HG03060 (cell line): Measurements from ENCODE around the gene CACNA1F.

Experiments
- ATAC-seq: cut with Tn5 transposase; IDR thresholded peaks from one replicate; pipeline ENCODE4 v1.9.1; 2021; ENCODE audit warnings: low read depth, moderate number of reproducible peaks; ENCODE audit not compliant: unreplicated experiment

Gene CACNA1F

DNA sequence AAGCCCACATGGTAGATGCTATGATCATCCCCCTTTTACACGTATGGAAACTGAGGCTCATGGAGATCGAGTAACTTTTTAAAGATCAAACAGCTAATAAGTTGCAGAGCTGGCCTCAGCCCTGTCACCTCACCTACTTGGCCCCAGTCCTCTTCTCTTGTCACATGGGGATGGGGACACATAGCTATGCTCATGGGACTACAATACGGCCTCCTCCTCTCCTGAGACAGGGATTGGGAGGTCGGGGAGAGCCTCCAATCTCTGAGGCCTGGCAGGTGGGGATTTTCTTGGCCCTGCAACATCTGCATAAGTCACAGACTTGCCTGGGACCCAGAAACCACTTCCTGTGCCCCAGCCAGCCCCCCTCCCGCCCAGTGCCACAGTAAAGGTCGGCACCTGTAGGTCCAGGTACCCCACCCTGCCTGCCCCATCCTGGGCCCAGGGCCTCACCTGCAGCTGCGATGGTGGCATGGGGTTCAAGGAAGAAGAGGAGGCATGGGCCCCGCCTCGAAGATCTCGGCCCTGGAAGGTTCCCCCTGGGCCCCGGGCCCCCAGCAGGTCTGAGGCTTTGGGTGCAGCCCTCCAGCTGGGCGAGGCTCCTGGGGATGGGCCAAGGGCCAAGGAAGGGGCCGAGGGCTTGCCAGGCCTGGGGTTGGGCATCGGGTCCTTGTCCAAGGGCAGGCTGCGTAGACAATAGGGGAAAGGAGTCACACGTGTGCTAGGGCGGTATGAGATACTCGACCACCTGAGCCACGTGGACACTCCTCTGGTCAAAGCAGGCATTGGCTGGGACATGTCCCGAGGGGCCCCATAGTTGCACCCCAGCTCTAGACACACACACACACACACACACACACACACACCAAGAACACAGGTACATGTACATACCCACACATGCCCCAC, 25.0 kb upstream of the CACNA1F start:
- no peak for ATAC-seq

DNA sequence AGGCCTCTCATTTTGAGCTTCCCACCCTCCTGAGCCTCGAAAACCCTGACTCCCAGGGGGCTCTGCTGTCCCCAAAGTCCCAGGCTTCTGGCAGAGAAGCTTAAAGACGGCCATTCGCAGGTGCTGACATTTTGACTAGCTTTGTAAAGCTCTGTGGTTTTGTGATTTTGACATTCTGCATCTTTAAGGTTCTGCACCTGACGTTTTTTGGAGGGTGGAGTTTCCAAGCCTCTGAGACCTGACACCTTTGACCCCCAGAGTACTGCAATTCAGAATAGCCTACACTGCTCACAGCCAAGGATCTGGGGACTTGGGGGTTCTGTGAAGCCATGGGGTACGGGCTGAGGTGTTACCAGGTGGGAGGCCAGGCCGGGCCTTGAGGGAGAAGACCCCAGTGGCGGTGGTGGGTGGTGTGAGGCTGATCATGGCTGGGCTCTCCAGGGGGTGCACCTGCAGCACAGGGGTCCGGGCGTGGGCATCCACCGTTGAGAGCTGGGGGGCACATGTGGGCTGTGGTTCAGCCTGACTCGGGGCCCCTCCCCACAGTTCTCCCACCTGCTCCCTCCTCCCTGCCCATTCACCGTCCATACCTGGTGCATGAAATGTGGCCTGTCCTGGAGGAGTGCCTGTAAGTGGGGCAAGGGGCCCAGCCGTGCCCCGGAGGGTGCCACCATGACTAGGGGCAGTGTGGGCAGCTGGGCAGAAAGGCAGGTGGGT, 24.1 kb upstream of the CACNA1F start:
- ATAC-seq: no peak

- no peak for ATAC-seq
These were observed 23.3 kb upstream of the CACNA1F start for GRCh38 chrX:49256268-49256995.

GRCh38 chrX:49254639-49255038, 21.5 kb upstream of the CACNA1F start:
- ATAC-seq: no peak

- no peak for ATAC-seq
These were observed 18.2 kb upstream of the CACNA1F start for GRCh38 chrX:49251325-49251724.

DNA sequence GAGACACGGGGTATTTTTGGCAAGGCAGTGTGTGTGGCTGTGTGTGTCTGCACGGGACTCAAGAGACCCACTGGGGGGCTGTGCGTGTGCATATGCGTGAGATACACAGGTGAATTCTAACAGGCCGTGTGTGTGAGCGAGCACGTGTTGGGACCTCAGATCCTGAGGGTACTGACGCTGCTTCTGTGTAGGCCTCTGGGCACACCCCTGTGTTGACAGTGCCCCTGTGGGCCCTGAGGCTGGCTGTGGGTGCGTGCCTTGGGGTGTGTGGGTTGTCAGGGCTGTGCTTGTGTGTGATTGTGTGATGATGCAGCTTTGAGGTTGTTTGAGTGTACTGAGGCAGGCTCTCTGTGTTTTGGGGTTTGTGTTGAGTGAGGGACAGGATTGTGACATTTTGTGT, 17.4 kb upstream of the CACNA1F start:
- no peak for ATAC-seq

- ATAC-seq: no peak
These were observed 16.9 kb upstream of the CACNA1F start for GRCh38 chrX:49250066-49250465.

GRCh38 chrX:49249616-49250015, 16.5 kb upstream of the CACNA1F start:
- no peak for ATAC-seq

DNA sequence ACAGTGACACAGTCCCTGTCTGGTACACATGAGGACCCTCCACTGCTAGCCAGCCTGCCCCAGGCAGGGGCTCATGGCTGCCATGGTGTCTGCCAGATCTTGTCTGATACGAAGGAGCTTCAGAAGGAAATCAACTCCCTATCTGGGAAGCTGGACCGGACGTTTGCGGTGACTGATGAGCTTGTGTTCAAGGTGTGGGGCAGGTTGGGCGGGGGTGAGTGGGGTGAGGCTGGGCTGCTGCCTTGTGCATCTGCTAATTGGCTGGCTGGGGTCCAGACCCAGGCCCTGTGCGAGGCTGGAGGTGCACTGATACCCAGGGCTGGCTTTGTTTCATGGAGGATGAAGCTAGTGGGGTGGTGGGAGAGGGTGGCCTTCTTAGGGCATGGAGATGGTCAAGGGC, 15.9 kb upstream of the CACNA1F start:
- no peak for ATAC-seq

DNA sequence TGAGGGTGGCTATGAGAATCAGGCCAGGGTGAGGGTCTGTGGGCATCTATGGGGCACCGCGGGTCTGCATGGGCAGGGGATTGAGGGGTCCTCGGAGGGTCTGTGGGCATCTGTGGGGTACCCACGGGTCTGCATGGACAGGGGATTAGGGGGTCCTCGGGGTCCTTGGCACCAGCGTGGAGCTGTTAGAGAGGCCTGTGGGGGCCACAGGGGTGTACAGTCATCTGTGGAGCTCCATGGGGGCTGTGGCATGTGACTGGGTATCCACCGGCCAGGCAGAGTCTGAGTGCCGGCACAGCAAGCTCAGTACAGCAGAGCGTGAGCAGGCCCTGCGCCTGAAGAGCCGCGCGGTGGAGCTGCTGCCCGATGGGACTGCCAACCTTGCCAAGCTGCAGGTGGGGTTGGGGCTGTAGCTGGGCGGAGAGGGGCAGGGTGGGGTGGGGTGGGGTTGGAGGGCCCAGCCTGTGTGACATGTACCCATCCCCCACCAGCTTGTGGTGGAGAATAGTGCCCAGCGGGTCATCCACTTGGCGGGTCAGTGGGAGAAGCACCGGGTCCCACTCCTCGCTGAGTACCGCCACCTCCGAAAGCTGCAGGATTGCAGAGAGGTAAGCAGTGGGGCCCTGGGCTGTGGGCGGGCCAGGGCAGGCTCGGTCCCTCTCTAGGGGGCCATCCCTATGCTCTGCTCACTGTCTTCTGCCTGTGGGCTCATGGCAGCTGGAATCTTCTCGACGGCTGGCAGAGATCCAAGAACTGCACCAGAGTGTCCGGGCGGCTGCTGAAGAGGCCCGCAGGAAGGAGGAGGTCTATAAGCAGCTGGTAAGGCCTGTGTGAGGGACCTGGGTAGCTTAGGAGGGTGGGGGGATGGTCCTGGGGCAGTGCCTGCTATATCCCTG, 15.0 kb upstream of the CACNA1F start:
- no peak for ATAC-seq

DNA sequence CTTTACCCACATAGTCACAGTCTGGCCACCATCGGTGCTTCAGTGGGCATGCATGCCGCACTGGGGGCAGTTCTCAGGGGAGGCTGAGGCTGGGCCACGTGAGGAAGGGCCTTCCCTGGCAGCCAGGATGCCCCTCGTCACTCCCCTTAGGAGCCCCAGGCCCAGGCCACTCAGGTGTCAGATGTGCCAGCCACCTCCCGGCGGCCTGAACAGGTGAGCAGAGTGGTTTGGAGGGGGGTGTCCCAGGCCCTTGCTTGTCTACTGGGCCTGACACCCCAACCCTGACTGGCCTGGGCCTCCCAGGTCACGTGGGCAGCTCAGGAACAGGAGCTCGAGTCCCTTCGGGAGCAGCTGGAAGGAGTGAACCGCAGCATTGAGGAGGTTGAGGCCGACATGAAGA, 14.2 kb upstream of the CACNA1F start:
- ATAC-seq: no peak

- no peak for ATAC-seq
These were observed 13.4 kb upstream of the CACNA1F start for GRCh38 chrX:49246541-49246940.

DNA sequence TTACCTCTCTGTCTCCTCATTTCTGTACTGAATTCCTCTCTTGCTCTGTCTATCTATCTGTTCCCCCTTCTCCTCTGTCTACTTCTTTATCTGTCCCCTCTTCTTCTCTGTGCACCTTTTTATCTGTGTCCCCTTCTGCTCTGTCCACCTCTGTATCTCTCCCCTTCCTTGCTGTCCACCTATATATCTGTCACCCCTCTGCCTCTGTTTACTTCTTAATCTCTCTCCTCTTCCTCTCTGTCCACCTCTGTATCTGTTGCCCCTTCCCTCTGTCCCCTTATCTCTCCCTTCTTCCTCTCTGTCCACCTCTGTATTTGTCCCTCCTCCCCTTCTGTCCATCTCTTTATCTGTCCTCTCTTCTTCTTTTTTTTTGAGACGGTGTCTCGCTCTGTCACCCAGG, 11.1 kb upstream of the CACNA1F start:
- ATAC-seq: no peak

GRCh38 chrX:49243166-49243565, 10.0 kb upstream of the CACNA1F start:
- no peak for ATAC-seq

DNA sequence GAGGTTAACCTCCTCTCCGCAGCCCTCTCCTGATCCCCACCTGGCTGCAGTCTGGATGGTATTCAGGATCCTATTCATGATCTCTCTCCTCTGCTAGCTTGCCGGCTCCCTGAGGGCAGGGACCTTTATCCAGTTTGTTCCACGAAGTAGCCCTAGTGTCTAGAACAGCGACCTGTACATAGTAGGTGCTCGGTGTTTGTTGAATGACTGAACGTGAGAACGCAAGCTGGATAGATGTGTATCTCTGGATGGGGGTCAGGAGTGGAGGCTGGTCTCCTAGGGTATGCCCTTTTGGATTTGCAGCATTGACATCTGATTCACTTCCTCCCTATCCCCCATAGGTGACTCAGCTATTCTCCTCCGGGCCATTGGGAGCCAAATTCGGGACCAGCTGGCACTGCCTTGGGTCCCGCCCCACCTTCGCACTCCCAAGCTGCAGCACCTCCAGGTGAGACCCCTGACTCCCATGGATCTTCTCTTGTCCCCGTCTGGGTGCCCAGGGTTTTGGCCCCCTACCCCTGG, 9.5 kb upstream of the CACNA1F start:
- no peak for ATAC-seq

DNA sequence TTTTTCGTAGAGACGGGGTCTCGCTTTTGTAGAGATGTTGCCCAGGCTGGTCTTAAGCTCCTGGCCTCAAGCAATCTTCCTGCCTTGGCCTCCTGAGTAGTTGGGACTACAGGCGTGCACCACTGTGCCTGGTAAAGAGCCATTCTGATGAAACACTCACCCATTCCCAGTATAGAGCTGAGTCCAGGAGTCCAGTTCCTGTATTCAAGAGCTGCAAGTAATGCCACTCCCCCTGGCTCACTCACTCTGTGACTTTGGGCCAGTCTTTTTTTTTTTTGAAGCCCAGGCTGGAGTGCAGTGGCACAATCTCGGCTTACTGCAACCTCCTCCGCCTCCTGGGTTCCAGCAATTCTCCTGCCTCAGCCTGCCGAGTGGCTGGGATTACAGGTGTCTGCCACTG, 5.6 kb upstream of the CACNA1F start:
- no peak for ATAC-seq

- no peak for ATAC-seq
These were observed 3.9 kb upstream of the CACNA1F start for GRCh38 chrX:49237060-49237459.

DNA sequence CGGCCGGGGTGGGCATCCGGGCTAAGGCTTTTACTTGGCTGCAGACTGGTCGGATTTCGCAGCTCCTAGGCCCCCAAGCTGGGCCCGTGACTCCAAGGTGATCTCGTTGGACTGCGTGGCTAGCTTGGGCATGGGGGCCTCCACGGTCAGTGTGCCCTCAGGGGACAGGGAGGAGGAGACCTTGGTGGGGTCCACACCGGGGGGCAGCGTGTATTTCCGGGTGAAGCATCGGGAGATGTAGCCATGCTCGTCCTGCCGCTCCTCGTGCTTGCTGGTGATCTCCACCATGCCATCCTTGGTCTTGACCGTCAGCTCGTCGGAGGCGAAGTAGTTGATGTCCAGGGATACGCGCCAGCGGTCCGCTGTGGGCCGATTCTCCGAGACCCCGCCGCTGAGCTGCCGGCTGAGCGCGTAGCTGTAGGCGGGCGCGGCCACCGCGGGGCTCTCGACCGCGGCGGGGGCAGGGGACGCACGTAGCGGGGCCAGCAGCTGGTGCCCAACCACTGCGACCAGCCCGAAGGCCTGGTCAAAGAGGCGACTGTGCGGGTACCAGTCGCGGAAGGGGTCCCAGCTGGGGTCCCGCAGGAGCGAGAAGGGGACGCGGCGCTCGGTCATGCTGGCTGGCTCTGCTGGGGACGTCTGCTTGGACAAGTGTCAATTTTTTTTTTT, 881 bp upstream of the CACNA1F start:
- ATAC-seq: no peak

DNA sequence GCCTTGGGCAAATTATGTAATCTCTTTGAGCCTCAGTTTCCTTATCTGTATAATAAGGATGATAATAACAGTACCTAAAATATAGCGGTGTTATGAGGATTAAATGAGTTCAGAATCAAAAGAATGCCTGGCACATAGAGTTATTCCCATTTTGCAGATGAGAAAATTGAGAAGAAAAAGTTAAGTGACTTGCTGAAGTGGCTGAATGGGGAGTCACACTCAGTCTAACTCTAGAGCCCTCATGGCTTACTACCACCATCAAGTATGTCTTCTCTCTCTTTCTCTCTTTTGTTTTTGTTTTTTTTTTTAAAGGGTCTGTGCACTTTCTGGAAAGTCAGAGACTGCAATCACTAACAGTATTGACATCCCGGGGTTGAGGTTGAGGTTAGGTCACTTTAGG, 615 bp downstream of the CACNA1F start:
- no peak for ATAC-seq
